GM21786 (cell line): ENCODE data around the gene IRF2.

Source experiments
- ATAC-seq: cut with Tn5 transposase; IDR thresholded peaks from one replicate; pipeline ENCODE4 v1.9.1; 2021; ENCODE audit not compliant: unreplicated experiment

The IRF2 gene

DNA sequence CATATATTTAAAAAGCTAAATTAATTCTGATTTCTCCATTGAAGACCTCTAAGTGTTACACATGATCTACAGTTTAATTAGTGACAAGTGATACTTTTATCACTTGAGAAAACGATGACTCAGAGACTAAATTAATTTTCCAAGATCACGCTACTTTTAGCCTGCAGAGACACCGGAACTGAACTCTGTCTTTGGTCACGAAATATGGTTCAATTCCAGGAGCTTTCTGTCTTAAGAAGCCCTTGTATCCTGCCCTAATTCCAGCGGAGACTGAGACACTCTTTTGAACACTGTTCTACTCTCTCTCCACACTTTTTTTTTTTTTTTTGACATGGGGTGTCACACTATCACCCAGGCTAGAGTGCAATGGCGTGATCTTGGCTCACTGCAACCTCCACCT is 63.6 kb downstream of the IRF2 start:
- no peak for ATAC-seq

DNA sequence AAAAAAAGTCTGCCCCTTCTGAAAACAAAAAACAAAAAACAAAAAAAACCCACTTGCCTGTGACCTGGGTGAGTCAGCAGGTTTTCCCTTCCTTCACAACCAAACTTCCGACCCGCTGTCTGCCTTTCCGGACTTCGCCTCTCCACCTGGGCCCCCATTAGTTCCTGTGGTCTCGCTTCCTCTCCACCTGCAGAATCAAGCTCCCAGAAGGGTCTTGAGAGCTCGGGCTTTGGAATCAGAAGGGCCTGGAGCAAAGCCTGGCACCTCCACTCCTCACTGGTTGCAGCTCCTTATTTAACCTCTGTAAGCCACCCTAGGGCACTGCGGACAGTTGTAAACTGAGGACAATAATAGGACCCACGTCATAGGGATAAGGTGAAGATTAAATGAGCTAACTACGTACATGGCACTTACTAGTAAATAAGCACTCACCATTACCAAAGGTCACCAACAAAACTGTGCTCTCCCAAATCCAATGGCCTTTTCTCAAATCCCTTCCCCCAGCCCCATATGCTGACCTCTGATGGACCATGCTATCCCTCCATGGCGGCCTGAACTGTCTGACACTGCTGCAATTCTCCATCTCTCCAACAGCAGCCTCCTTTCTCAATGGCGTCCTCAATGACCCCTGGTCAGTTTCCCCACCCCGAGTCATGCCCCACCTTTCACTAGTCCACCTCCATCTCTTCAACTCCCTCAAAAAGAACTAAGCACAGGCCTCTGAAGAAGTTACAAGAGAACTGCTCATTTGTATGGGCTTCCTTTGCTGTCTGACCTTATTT is 64.2 kb downstream of the IRF2 start:
- ATAC-seq, result peak; percentile 76

- ATAC-seq, result no peak
Observed at GRCh38 chr4:184409502-184409901, 64.8 kb downstream of the IRF2 start.

DNA sequence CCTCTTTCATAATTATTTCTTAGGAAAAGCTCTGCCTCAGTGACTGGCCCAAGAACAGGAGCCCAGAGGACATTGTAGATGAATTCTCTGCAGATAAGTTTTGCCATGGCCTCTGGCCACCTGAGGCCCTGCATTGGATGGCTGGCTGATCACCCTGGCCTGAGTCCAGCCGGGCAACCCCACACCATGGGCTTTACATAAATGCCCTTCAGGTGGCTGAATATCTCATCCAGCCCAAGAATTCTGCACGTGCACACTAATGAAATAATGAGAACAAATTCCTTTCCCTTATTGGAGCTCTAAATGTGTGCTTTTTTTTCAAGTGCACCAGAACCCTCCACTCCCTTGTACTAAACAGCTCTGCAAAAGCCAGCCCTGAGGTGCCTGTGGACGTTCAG is 65.7 kb downstream of the IRF2 start:
- no peak for ATAC-seq

- no peak for ATAC-seq
Observed at GRCh38 chr4:184408021-184408683, 66.2 kb downstream of the IRF2 start.

- no peak for ATAC-seq
Observed at GRCh38 chr4:184406958-184407391, 67.4 kb downstream of the IRF2 start.

DNA sequence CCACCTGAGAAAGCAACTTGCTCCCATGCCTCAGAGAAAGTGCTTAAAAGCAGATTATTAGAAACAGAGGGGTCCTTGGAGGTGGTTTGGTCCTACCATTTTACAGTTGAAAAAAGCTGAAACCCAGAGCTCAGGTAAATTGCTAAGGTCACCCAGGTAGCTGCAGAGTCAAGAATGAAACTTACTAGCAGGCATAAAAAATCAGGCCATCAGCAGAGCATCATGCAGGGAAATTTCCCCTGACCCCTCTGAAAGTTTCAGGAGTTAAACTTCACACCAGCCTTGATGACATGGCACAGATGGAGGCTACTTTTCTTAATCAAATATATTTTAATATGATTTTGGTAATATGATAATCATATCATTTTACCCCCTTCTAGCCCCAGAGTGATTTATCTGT is 70.3 kb downstream of the IRF2 start:
- no peak for ATAC-seq

DNA sequence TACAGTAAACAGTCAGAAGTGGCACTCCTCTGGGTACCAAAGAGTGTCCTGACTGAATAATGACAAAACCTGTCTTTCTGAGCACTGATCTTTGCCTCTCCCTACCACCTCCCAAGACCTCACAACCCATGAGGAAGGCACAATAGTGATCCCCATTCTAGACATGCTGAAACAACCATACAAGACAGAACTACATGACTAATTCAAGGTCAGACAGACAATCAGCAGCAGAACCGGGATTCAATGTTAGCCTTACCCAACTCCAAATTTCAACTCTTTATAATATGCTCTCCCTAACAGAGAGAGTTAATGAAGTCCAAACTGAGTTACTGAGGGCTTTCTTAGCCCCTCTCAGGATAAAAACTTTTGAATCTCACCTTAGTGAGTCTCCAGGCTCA is 71.0 kb downstream of the IRF2 start:
- ATAC-seq, result no peak

DNA sequence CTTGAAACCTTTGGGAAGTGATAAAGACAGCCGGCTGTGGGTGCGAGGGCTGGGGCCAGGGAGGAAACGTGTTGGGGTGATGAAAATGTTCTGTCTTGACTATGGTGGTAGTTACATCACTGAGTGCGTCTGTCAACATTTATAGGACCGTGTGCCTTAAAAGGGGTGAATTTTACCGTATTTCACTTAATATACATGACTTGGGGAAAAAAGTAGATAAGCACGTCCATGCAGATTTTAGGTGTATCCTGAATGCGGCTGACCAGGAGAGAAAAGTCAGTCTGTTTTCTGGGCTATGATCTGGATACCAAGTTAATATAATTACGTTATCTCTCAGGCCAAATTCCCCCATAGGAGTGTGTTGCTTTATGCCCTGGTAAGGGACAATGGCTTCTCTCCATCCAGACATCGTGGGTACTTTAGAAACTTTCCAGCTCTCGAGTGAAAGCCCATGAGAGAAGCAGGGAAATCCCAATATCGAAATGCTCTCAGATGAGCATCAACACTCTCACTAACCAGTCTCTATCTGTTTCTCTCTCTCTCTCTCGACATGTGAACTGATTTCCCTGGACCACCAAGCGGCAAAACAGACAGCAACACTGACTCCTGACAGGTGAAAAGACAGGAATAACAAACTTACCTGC is 71.5 kb downstream of the IRF2 start:
- ATAC-seq, result no peak

DNA sequence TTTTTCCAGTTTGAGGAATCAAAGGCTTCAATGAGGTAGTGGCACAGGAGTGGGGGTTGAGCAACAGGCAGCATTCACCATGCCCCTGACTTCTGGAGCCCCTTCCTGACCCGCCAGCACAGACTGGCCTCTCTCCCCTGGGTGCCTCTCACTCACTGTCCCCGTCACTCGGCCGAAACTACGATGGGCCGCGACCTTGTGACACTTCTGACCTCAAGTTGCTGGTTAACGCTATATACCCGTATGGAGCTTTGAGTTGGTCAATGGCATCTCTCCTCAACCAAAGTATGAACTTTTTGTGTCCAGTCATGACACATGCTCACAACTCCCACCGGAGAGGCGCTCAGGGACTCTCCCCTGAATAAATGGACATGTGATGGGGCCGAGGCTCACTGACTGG is 72.1 kb downstream of the IRF2 start:
- no peak for ATAC-seq

- ATAC-seq, result no peak
Observed at GRCh38 chr4:184401397-184402171, 72.8 kb downstream of the IRF2 start.

DNA sequence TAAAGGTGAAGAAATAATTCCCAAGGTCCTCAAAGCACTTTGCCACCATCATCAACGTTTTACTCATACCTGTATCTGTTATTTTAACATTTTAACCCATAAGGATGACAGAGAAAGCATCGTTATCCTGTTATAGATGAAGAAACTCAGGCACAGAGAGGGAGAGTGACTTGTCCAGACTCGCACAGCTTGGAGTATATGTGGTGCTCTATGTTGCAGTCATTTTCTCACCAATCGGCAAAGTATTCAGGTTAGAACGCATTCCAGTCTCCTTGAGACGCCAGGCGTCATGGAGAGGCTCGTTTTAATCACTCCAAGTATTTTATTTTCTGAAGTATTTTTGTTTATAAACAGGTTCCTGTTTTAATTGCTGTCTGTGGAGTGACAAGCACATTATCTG is 73.5 kb downstream of the IRF2 start:
- ATAC-seq, result no peak

GRCh38 chr4:184400375-184400870 is 73.9 kb downstream of the IRF2 start:
- no peak for ATAC-seq

DNA sequence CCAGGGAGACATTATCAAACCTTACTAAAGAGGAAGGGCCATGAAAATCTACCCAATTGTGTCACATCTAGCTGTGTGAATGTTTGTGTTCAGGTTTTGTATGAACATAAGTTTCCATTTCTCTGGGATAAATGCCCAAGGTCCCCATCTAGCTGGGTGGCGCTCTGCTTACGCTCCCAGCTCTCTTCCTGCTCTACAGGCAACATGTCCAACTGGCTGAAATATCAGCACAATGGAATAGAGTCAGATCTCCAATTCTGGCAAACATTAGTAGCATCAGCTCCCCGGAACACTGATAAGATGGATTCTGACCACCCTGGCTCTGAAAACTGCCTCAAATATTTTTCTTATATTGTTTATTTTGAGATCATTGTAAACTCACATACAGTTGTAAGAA is 74.8 kb downstream of the IRF2 start:
- ATAC-seq, result no peak

DNA sequence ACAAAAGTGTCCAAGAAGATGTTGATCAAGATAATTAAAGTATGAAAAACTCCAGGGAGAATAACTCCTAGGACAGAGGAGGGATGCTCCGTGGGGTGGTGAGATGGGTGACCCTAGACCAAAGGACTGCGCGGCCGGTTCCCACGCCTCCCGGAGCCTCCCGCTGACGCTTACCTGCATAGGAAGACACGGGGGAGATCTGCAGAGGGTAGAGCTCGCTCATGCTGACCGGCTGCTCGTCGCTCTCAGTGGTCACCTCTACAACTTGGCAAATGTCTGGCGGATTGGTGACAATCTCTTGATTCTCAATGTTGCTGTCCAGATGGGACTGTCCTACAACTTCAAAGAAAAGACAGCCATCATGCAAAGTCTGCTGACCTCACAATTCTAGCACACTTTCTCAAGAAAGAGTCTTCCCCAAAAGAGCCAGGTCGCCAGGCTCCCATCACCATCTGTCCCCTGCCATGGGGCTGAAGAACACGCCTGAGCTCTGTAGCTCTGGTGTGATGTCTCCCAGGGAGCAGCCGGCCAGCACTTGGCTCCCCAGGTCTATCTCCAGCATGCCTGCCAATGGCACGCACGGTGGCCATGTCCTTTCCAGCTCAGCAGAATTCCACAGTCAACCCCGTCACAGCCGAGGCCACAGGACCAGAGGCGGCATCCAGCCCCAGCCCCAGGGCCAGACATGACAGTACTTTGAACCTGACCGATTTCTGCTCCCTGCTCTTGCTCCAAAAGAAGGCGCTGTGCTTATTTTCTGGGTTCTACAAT is 75.4 kb downstream of the IRF2 start:
- no peak for ATAC-seq

- ATAC-seq, result no peak
Observed at GRCh38 chr4:184397516-184398163, 76.7 kb downstream of the IRF2 start.

DNA sequence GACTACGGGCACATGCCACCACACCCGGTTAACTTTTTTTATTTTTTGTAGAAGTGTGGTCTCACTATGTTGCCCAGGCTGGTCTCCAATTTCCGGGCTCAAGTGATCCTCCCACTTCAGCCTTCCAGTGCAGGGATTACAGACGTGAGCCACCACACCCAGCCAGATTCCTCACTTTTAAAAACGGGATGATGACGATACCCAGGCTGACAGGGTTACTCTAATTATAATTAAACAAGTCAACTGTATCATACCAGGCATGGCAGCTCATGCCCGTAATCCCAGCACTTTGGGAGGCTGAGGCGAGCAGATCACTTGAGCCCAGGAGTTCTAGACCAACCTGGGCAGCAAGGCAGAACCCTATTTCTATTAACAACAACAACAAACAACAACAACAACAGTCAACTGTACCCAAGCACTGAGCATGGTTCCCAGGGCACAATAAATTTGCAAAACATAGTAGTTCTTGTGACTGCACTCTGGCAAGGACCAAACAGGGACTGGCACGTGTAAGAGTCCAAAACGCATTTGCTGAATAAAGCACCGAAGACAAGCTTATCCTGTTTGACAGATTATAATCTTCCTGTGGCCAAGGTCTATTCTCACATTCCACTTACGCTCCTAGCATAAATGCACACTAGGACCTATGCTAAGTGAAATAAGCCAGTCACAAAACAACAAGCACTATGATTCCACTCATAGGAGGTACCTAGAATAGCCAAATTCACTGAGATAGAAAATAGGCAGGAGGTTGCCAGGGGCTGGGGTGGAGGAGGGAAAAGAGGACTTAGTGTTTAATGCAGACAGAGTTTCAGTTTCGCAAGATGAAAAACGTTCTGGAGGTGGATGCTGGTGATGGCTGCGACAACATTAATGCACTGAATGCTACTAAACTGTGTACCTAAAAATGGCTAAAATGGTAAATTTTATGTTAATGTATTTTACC is 77.5 kb downstream of the IRF2 start:
- no peak for ATAC-seq

- peak; percentile 83 for ATAC-seq
Observed at GRCh38 chr4:184395971-184396391, 78.4 kb downstream of the IRF2 start.

DNA sequence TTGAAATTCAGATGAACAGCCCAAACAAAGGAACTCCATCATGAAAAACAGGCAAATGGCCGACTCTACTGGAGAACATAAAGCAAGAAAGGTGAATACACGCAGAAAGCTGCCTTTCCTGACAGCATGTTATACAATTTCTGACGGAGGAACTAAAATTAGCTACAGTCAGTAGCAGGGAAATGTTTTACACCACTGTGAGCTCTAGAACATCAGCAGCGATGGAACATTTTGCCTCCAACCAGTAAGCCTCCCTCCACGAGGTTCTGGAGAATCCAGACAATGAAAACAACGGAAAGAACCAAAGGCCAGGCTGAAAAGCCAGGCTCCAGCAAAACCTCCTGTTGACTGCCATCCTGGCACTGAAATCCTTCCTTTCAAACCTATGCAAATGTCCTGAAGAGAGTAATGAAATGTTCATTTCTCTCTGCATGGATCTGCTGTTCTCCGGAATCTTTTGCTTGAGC is 78.9 kb downstream of the IRF2 start:
- no peak for ATAC-seq
